ENCODE results near the gene GBF1.
A peak's percentile ranks its signal among the peaks of the same experiment; 100 is the strongest.

GBF1 gene

DNA sequence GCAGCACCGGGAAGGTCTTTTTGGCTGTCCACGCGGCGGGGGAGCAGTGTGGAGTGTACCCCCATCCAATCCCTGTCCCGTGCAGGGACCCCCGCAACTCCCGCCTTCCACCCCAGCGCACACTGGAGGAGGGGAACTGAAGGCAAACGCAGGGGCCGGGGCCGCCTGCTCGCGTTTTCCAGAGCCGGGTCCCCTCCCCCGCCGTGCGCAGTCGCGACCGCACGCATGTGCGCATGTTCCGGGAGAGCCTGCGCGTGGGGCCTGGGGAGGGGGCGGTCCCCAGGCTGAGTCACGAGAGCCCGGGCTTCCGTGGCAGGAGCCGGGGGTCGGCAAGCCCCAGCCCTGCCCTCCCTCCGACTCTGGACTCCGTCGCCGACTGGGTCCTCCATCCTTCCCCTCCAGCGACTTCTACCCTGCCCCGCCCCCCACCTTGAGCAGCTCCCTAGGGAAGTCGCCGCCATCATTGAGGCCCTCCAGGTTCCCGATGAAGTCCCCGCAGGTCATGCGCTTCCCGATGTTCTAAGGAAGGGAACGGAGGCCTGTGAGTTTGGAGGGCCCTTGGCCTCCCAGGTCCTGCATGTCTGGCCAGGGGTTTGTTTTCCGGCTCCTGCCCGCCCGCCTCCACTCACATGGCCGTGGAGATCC is 165.2 kb downstream of the GBF1 start:
- no peak for DNase-seq (ENCODE audit: low spot score)

DNA sequence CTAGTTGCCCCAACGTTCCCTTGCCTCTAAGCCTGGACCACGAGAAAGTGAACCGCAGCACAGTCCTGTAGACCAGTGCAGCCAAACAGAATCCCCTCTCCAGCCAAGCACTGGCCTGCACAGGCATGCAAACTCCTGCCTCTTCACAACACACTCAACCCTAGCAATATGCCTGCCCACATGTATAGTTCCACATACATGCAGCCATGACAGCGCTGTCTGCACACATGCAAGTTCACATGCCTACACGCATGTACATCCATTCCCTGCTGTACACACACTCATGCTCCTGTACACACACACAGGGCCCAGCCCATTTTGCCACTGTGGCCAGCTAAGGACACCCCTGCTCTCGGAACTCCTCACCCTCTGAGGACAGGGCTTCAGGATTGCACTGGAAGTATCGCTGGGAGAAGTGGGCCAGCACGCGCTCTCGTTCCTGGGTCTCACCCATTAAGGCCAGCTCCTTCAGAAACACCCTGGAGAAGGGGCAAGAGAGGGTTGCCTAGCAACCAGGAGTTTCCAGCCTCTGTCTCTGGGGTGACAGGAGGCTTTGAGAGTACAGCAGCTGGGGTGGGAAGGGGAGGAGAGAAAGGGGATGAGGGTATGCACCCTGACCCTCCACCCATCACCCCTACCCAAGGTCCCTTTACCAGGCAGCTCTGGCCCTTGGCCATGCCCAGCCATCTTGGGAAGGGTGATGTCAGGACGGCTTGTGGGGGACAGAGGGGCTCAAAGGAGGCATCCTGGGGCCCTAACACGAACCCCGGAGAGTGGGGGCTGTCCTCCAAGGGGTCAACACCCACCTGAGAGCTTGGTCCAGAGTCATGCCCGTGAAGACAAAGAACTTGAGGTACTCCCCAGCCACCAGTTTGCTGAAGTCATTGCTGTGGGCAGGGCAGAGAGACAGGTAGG is 166.3 kb downstream of the GBF1 start:
- no peak for DNase-seq (ENCODE audit: low spot score)

DNA sequence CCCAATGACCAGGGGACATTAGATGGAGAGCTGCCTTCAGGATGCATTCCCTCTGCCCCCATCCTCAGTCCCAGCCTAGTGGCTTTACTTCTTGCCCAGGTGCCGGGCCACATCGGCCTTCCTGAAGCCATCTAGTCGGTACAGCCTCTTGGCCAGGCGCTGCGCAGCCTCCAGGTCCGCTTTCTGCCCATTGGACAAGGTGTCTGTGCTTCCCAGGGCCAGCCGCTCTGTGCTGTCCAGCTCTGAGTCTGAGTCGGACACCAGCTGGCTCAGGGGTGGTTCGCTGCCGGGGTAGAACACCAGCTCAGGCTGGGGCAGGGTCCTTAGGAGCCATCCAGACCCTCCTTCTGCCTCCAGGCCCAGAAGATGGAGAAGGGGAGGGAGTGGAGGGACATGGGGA is 167.0 kb downstream of the GBF1 start:
- no peak for DNase-seq (ENCODE audit: low spot score)

DNA sequence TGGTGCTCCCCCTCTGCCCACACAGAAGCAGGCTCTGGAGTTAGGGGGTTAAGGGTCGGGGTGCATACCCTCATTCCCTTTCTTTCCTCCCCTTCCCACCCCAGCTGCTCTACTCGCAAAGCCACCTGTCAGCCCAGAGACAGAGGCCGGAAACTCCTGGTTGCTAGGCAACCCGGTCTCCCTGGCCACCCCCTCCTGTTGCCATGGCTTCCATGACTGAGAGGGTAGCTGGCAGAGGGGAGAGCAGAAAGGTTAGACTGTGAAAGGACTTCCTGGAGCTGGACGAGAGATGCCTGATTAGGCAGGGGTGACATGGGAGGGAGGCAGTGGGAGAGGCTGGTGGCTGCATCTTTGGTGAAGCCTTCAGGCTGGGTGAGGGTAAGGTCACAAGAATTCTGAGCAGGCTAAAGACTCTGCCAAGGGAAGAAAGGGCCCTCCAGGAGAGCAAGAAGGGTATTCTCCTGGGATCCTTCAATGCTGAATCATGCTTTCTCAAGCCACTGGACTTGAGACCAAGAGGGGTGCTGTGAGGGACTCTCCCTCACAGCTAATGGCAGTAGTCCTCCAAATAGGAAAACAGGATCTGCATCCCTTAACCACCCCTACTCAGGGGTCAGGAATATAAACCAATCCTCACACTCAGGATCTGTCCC is 167.8 kb downstream of the GBF1 start:
- peak; percentile 84 for DNase-seq (ENCODE audit: low spot score)

DNA sequence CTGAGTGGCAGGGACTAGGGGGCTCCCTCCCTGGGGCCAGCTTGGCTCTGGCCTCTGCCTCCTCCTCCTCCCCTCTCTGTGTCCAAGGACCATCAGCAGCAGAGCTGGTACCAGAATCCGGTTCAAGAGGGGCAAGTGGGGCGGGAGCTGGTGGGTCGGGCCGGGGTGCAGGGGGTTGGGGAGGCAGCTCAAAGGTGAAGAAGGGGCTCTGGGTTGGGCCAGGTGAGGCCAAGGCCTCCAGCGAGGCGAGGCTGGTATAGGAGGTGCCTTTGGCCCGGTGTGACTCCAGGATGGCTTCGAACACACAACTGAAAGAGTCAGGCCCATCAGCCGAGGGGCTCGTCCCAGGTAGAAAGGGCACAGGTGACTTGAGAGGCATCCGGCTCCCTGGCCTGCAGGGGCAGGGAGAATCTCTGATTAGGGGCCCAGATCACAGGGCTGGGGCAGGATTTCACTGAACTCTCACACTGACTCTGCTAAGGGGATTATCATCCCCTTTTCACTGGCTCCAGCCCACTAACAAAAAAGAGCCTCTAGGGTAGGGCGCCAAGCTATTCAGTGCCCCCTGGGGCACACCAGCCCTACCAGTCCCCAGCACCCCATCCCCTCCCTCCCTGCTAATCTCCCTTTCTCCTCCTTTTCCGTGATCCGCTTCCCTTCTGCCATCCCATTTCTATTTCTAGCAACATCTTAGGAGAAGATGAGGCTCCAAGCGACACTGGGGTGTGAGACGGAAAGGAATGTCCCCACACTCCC is 168.7 kb downstream of the GBF1 start:
- DNase-seq (ENCODE audit: low spot score) = no peak

DNA sequence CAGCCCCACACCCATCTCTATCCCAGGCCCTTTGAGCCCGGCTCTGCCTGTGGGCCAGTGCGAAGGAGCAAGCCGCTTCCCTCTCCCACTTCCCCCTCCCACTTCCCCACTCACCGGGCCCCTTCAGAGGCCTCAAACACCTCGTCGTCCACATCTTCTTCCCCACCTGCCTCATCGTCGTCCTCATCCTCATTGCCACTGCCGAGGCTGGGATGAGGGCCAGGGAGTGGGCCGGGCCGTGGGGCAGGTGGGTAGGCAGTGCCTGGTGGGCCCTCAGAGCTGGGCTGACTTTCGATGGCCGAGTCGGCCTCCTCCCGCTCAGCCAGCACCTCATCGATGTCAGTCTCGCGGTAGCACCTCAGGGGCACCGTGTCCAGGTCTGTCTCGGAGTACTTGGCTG is 169.4 kb downstream of the GBF1 start:
- DNase-seq (ENCODE audit: low spot score) = no peak

DNA sequence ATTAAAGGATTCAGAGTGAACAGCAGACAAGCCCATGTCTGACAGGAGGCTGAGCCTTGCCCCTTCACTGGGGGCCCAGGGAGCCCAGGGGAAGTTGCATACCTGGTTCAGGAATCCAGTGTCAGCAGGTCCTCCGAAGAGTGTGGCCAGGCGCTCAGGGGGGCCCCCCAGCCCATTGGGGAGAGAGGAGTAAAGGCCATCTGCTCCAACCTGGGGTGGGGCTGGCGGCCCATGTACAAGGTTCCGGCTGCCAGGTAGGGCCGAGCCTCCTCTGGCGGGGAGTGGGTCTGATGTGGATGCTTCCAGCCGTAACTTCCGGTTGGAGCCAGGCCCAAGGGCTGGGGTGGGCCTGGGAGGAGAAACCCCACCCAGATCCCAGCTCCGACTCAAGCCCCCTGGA is 171.0 kb downstream of the GBF1 start:
- no peak for DNase-seq (ENCODE audit: low spot score)

DNA sequence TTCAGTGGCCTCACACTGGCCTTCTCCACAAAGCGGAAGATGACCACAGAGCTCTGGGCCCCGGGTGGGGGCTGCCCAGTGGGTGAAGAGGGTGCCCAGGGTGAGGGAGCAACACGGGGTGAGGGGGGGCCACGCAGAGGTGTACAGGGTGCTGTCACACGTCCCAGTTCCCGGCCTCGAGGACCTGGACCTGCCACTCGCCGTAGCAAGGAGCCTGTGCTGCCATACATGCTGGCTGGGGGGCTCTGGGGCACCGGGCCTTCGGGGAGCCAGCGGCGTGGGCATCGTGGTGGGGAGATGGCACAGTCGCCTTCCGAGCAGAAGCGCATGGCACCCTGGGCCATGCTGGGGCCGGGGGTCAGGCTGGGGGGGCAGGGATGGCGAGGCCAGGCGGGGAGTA is 171.4 kb downstream of the GBF1 start:
- no peak for DNase-seq (ENCODE audit: low spot score)

DNA sequence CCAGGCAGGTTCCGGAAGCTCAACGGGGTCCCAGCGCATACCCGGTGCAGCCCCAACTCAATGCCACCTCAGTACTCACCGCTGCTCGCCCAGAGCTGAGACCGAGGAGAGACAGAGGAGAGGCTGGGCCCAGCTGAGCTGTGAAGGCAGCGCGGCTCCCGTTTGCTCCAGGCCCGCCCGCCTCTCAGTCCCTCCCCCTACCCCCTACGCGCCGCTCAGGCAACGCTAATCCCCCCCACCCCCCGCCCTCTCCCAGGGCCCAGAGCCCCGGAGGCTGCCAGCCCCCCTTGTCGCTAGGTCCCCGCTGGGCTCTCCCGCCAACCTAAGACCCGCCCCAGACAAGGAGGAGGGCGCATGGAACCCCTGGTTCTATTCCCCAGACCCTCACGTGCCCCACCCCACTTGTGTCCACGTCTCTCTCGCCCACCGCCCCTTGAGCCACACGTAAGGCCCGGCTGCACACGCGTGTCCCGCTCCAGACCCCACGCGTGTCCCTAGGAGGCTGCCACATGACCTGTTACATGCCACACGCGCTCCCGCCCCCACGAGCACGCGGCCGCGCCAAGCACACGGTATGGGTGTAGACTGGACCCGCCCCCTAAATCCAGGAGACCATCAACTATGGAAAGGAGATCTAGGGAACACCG is 173.4 kb downstream of the GBF1 start, which contains the start of gene PSD:
Gene PSD, minus strand, starts transcription at position 164 of the 647 bp plus-strand sequence. CDS start 1,747 bp downstream, outside the sequence.
- peak; percentile 81 for DNase-seq (ENCODE audit: low spot score)

DNA sequence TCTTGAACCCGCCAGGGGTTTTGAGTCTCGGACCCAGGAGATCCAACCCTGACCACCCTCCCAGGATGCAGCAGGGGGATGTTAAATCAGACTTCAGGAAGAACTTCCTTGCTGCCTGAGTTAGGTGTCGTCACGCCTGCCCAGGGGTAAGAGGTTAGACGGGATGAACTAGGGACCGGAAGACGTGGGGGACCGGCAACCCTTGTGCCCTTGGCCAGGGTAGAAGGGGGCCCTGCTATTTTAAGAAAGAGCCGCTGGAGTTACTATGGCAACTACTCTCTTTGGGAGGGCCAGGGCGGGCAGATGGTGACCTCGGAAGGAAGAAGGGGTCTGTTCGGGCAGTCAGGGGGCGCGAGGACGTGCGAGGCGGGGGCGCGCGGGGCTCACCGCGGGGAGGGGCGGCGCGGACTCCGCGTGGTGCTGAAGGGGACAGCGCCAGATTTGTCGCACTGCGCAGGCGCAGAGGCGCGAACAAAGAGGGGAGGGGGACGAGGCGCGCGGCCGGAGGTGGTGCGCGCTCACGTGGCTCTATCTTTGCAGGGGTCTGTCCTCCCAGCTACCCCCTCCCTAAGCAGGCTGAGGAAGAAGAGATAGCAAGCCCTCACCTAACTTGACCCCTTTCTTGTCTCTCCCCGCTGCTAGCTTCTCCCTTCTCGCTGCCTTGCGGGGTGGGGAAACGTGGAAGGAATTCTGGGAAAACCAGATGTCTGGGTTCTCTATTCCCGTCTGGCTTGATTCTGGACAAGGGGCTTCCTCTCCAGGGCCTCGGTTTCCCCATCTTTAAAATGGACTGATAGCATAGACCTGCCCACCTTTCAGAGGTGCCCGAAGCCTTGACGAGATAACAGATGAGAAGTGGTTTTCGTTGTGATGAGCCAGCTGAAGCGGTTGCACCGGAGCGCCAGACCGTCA is 174.2 kb downstream of the GBF1 start:
- DNase-seq (ENCODE audit: low spot score) = peak; percentile 94

DNA sequence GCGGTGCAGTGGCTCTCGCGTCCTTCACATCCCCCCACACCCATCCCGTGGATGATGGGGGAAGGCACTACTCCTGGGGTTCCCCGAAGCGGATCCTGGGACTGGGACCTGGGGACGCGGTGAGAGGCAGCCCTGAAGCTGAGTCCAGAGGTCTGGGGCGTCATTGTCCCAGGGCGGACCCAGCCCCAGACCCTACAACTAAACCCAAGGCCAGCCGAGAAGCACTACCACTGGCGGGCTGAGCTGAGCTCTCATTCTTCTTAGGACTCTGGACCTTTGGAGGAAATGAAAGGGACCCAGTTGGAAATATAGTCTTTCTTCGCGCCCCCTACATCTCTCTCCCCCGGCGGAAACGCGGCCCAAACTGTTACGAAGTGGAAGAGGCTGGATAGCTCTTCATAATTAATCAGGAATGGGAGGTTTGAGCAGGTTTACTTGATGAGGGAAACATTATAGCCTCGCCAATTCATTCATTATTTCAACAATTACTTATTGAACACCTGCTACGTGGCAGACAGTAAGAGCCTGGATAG is 174.9 kb downstream of the GBF1 start:
- no peak for DNase-seq (ENCODE audit: low spot score)

DNA sequence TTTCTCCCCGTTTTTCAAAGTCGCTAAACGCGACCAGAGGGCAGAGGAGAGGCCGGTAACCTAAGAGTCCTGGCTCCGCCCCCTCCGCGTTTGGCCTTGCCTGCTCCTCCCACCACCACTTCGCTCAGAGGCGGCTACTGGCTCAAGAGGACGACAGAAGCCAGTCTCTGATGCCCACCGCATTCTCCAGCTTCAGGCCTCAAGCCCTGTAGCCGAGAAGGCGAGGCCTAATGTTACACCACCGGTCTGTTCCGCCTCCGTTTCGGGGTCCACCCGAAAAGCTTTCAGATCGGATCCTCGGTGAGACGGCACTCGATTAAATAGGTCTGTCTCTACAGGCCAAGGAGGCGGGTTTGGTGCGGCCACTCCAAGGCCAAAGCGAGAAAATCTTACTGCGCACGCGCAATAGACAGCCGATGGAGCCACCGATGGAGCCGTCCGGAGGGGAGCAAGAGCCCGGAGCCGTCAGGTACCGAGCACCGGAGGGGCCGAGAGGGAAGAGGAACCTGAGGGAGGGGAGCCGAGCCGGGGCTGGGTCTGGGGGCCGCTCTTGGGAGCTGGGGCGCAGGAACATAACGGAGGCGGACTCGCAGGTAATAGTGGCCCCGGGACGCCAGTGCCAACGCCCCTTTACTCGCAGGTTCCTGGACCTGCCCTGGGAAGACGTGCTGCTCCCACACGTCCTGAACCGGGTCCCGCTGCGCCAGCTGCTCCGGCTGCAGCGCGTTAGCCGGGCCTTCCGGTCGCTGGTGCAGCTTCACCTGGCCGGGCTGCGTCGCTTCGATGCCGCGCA is 175.6 kb downstream of the GBF1 start, which contains the start of gene FBXL15:
Gene FBXL15, plus strand, starts transcription at position 123 of the 793 bp plus-strand sequence. Its CDS starts 294 bp downstream, at position 417.
- peak; percentile 99 for DNase-seq (ENCODE audit: low spot score)

DNA sequence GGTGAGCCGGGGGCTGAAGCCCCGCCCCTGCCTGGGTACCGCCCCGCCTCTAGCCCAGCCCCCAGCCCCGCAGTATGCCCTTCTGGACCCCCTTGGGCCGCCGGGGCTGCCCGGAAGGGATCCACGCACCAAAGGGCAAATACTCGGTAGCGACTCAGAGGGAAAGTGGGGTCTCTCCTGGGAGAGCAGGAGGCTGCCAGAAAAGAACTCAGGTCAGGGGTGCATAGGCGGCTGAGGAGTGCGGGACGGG is 176.1 kb downstream of the GBF1 start:
- DNase-seq (ENCODE audit: low spot score) = no peak

DNA sequence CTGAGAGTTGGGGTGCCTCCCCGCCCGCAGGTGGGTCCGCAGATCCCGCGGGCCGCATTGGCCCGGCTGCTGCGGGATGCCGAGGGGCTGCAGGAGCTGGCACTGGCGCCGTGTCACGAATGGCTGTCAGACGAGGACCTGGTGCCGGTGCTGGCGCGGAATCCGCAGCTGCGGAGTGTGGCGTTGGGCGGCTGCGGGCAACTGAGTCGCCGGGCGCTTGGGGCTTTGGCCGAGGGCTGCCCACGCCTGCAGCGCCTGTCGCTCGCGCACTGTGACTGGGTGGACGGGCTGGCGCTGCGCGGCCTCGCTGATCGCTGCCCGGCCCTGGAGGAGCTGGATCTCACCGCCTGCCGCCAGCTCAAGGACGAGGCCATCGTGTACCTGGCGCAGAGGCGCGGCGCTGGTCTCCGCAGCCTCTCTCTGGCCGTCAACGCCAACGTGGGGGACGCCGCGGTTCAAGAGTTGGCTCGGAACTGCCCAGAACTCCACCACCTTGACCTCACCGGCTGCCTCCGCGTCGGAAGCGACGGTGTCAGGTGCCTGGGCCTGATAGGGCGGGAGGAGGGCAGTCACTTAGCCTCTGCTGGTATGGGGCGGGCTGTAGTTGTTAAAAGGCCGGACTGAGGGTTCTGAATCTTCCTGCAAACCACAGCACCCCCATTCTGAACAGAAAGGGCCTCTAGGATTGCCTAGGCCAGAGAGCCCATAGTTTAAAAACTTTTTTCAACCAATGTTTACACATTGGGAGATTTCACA is 176.6 kb downstream of the GBF1 start:
- DNase-seq (ENCODE audit: low spot score) = no peak

DNA sequence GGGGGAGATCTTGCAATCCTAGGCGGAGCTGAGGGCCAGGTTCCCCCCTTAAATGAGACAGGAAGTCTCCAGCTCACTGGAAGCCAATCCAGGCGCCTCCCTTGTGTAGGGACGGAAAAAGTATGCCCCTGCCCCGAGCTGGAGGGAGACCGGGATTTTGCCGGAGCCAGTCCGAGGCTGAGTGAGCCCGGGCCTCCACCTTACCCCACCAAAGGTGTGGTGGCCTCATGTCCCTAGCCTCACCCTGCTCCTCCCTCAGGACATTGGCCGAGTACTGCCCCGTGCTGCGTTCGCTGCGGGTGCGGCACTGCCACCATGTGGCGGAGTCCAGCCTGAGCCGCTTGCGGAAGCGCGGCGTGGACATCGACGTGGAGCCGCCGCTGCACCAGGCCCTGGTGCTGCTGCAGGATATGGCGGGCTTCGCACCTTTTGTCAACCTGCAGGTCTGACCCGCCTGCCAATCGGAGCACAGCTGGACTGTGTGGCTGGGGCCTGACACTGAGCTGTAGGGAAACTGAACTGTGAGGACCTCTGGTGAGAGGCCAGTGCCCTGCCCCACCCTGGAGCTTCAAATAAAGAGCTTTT is 177.3 kb downstream of the GBF1 start:
- peak; percentile 82 for DNase-seq (ENCODE audit: low spot score)

DNA sequence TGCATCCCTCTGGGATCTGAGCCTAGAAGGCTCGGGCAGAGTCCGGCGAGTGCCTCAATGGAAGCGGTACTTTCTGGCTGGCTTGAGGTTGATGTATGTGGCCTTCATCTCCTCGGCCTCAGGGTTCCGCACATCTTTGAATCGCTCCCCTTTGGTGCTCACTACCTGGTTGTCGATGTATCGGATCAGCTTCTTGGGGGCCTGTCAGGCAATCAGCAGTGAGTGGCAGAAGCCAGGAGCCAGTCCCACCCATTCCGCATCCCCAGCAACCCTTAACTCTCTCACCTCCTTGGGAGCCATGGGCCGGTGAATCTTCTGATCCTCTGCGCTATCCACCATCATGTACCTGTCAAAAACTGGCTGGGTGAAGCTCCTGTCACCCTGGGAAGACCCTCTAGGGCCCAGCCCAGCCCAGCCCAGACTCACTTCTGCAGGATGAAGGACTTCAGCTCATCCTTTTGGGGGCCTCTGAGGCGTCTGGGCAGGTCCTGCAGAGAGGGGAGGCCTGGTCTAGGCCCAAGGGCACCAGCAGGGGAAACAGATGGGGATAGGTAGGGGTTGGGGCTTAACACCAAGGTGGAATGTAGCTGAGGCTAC is 178.1 kb downstream of the GBF1 start:
- DNase-seq (ENCODE audit: low spot score) = no peak

DNA sequence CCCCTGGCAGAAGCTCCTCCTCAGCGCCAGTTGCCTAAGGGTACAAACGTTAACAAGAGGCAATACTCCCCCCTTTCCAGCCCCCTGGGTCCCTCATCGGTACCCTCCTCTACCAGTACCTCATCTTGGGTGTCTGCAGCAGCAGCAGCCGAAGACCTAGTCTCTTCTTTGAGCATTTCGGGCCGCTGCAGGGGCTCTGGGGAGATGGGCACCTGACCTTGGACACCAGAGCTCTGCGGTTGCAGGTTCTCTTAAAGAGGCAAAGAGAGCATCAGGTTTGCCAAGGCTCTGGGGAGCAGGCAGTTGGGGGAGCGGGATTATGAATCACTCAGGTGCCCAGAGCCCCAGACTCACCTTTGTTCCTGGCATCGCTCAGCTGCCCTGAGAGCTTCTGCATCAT is 178.8 kb downstream of the GBF1 start:
- no peak for DNase-seq (ENCODE audit: low spot score)

DNA sequence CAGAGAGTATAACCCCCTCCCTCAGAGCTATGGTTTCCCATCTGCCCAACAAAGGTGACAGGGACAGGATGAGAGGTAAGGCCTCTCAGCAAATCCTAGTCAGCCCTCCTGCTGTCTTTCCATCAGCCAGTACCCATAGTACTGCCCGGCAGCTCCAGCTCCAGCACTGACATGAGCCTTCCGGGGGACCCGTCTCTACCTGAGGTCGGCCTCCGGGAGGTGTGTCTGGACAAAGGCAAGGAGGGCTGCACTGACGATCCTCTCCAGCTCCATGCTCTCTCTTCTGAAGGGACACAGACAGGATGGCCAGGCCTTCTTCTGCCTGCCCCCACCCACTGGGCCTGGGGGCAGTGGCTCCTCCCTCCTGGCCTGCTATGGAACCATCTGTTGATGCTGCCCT is 179.6 kb downstream of the GBF1 start:
- no peak for DNase-seq (ENCODE audit: low spot score)

Measured in ecto neural progenitor cell (in vitro differentiated cells).